ENCODE measurements around the gene PDE6G. TPM values are rescaled to one million over a fixed set of nuclear protein-coding genes. Genes with fewer than 3 reads are reported as not detected.

PDE6G gene
- total and polyA plus RNA-seq, 2 of the 13 experiments (the other 11 are each of a cell fraction or from before 2014, with no cell fraction given): 1.4 to 6.7 TPM

GRCh38 chr17:81656835-81657234 lies 493 bp upstream of the PDE6G start (continued):
- no peak for TF ChIP-seq SMARCC2 (IDR thresholded peaks at IDR 0.05)
- 0 out of 2 replicates have a peak, but pooled peaks have one; percentile 32 for TF ChIP-seq MXD1 (CRISPR knock-in tag; IDR thresholded peaks at IDR 0.05)
- no peak for TF ChIP-seq HOXA7 (CRISPR knock-in tag; IDR thresholded peaks at IDR 0.05)
- TF ChIP-seq ZNF788 (CRISPR knock-in tag; IDR thresholded peaks at IDR 0.05; ENCODE audit: borderline replicate concordance): 0 out of 2 replicates have a peak, but pooled peaks have one; percentile 49
- TF ChIP-seq HNRNPUL1 (IDR thresholded peaks at IDR 0.05; ENCODE audit: low read depth, low read length): no peak
- TF ChIP-seq TBX2 (CRISPR knock-in tag; IDR thresholded peaks at IDR 0.05; ENCODE audit: borderline replicate concordance): 0 out of 2 replicates have a peak, but pooled peaks have one; percentile 26
- TF ChIP-seq TGIF2 (CRISPR knock-in tag; IDR thresholded peaks at IDR 0.05): no peak
- no peak for TF ChIP-seq FIP1L1 (IDR thresholded peaks at IDR 0.05; ENCODE audit: borderline replicate concordance, insufficient read depth, low read depth, low read length)
- TF ChIP-seq ZSCAN25 (CRISPR knock-in tag; IDR thresholded peaks at IDR 0.05): no peak
- TF ChIP-seq KAT7 (CRISPR knock-in tag; IDR thresholded peaks at IDR 0.05; ENCODE audit: borderline replicate concordance): no peak
- no peak for TF ChIP-seq ZSCAN20 (CRISPR knock-in tag; IDR thresholded peaks at IDR 0.05; ENCODE audit: borderline replicate concordance)
- TF ChIP-seq TSC22D2 (CRISPR knock-in tag; IDR thresholded peaks at IDR 0.05; ENCODE audit: borderline replicate concordance): no peak
- no peak for TF ChIP-seq NFKBIZ (CRISPR knock-in tag; IDR thresholded peaks at IDR 0.05)
- no peak for TF ChIP-seq NFYB (CRISPR knock-in tag; IDR thresholded peaks at IDR 0.05)
- TF ChIP-seq CHD4 (IDR thresholded peaks at IDR 0.05; ENCODE audit: borderline replicate concordance, low read length): peak; percentile 43; the same call in 1 of the 2 replicates
- TF ChIP-seq HIC2 (CRISPR knock-in tag; IDR thresholded peaks at IDR 0.05; ENCODE audit: low read depth): no peak
- TF ChIP-seq AGO1 (IDR thresholded peaks at IDR 0.05; ENCODE audit: low read depth, low read length, poor library complexity, severe bottlenecking): no peak
- no peak for TF ChIP-seq ATF1 (CRISPR knock-in tag; IDR thresholded peaks at IDR 0.05)
- TF ChIP-seq ZNF230 (CRISPR knock-in tag; IDR thresholded peaks at IDR 0.05): no peak
- no peak for TF ChIP-seq ZNF7 (CRISPR knock-in tag; IDR thresholded peaks at IDR 0.05)
- peak; percentile 71; the same call in 1 of the 2 replicates for TF ChIP-seq ESRRA (CRISPR knock-in tag; IDR thresholded peaks at IDR 0.05; ENCODE audit: low read depth)
- TF ChIP-seq MAZ (IDR thresholded peaks at IDR 0.05; ENCODE audit: borderline replicate concordance, low read depth, low read length): no peak
- peak; percentile 23; the same call in 1 of the 2 replicates for TF ChIP-seq MAZ (CRISPR knock-in tag; IDR thresholded peaks at IDR 0.05; ENCODE audit: low read depth)
- TF ChIP-seq ZNF709 (CRISPR knock-in tag; IDR thresholded peaks at IDR 0.05): no peak
- no peak for TF ChIP-seq ZBTB44 (CRISPR knock-in tag; IDR thresholded peaks at IDR 0.05)
- no peak for TF ChIP-seq STAT6 (CRISPR knock-in tag; IDR thresholded peaks at IDR 0.05; ENCODE audit: borderline replicate concordance)
